A673 (cell line): ENCODE results near the gene CUBN. TPM values are rescaled to one million over a fixed set of nuclear protein-coding genes. Genes with fewer than 3 reads are reported as not detected.
A peak's percentile ranks its signal among the peaks of the same experiment; 100 is the strongest.

Experiments
- BruUV-seq: library from RNA; stranded (reverse); fragments of 400-500 nt; replicated peaks from 2 replicates; lab custom pipeline; 2021; lab: Mats Ljungman, UMichigan
- CTCF ChIA-PET: fragments of 300-600 bp; sonication (Branson Sonifier 250); formaldehyde crosslinking; loops from one replicate; lab custom pipeline; 2022; ENCODE audit warnings: antibody characterized with exemption; lab: Charles Lee
- POLR2A ChIA-PET: fragments of 300-600 bp; sonication (Branson Sonifier 250); formaldehyde crosslinking; loops from one replicate; lab custom pipeline; 2022; ENCODE audit warnings: antibody characterized with exemption; ENCODE audit not compliant: low non-redundant PET; lab: Charles Lee
- DNase-seq: peaks from one replicate; pipeline ENCODE4 v3.0.0-alpha.2; 2015; ENCODE audit warnings: low spot score
- H3K27ac ChIP-seq: fragments of 200-600 bp; sonication (generic); 2 replicates; pipeline ENCODE4 v1.5.1; 2016; ENCODE audit warnings: mixed run types, low read depth, mild to moderate bottlenecking, mixed read lengths, antibody characterized with exemption, low read length; ENCODE audit not compliant: poor library complexity, severe bottlenecking
- H3K27me3 ChIP-seq: fragments of 200-600 bp; sonication (generic); replicated peaks from 2 replicates; pipeline ENCODE4 v1.6.1; 2017; ENCODE audit warnings: mixed run types, low read depth, mild to moderate bottlenecking, mixed read lengths, antibody characterized with exemption, low read length; ENCODE audit not compliant: insufficient read depth, poor library complexity
- H3K36me3 ChIP-seq: fragments of 200-600 bp; sonication (generic); 2 replicates; pipeline ENCODE4 v1.6.1; 2016; ENCODE audit warnings: mixed run types, mild to moderate bottlenecking, mixed read lengths, antibody characterized with exemption, low read length; ENCODE audit not compliant: insufficient read depth, poor library complexity, severe bottlenecking
- H3K4me1 ChIP-seq: fragments of 200-600 bp; sonication (generic); 2 replicates; pipeline ENCODE4 v1.6.1; 2017; ENCODE audit warnings: mixed run types, mild to moderate bottlenecking, mixed read lengths, antibody characterized with exemption, low read length; ENCODE audit not compliant: insufficient read depth, poor library complexity, severe bottlenecking
- H3K4me3 ChIP-seq: fragments of 200-600 bp; sonication (generic); 2 replicates; pipeline ENCODE4 v1.5.1; 2016; ENCODE audit warnings: low read depth, mixed run types, mild to moderate bottlenecking, mixed read lengths, low read length; ENCODE audit not compliant: poor library complexity, severe bottlenecking
- H3K9me3 ChIP-seq: fragments of 200-600 bp; sonication (generic); 2 replicates; pipeline ENCODE4 v1.6.1; 2016; ENCODE audit warnings: mixed run types, low read depth, mild to moderate bottlenecking, mixed read lengths, antibody characterized with exemption, low read length; ENCODE audit not compliant: poor library complexity, severe bottlenecking
- EZH2 ChIP-seq: fragments of 200-600 bp; sonication (generic); IDR thresholded peaks from 2 replicates; pipeline ENCODE4 v1.6.1; 2017; ENCODE audit warnings: borderline replicate concordance, low read depth, mild to moderate bottlenecking, mixed read lengths, antibody characterized with exemption, low read length; ENCODE audit not compliant: poor library complexity, severe bottlenecking
- intact Hi-C: fragments of 100-400 bp; cut with micrococcal nuclease; formaldehyde crosslinking; loops from one replicate; pipeline ENCODE4 v1.10.0; 2022; ENCODE audit not compliant: unreplicated experiment
- total RNA-seq: library from RNA; stranded (reverse); gene quantifications from 2 replicates; pipeline ENCODE4 v1.2.3, GENCODE V29; 2021
- TF ChIP-seq, protein P1 (sequence below): fragments of 300-800, 200-600 bp; sonication (generic); conservative IDR thresholded peaks from 2 replicates; pipeline ENCODE4 v1.5.1; 2017; ENCODE audit warnings: low read depth, mild to moderate bottlenecking, antibody characterized with exemption, low read length, moderate library complexity, mixed read lengths

Gene CUBN
- total RNA-seq, 1 experiment from 2014 or later: 3.4 TPM

GRCh38 chr10:16854623-16855022, 275.0 kb downstream of the CUBN start:
- Histone ChIP-seq H3K36me3 (no peaks in the 10 kb centered on the region), H3K4me1 (peaks cover 5% of the 10 kb centered on the region), H3K27me3 (no peaks in the 10 kb centered on the region), H3K27ac (no peak overlapping the region), H3K9me3 (no peaks in the 10 kb centered on the region), H3K4me3 (no peak overlapping the region)
- ChIA-PET CTCF (no interaction called here), POLR2A (no interaction called here)
- peak; percentile 41 for DNase-seq
- TF ChIP-seq EZH2: no peak
- TF ChIP-seq, protein P1, sequence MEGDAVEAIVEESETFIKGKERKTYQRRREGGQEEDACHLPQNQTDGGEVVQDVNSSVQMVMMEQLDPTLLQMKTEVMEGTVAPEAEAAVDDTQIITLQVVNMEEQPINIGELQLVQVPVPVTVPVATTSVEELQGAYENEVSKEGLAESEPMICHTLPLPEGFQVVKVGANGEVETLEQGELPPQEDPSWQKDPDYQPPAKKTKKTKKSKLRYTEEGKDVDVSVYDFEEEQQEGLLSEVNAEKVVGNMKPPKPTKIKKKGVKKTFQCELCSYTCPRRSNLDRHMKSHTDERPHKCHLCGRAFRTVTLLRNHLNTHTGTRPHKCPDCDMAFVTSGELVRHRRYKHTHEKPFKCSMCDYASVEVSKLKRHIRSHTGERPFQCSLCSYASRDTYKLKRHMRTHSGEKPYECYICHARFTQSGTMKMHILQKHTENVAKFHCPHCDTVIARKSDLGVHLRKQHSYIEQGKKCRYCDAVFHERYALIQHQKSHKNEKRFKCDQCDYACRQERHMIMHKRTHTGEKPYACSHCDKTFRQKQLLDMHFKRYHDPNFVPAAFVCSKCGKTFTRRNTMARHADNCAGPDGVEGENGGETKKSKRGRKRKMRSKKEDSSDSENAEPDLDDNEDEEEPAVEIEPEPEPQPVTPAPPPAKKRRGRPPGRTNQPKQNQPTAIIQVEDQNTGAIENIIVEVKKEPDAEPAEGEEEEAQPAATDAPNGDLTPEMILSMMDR: no peak
- no TSS peak for BruUV-seq
- intact Hi-C loops: no loop called here

DNA sequence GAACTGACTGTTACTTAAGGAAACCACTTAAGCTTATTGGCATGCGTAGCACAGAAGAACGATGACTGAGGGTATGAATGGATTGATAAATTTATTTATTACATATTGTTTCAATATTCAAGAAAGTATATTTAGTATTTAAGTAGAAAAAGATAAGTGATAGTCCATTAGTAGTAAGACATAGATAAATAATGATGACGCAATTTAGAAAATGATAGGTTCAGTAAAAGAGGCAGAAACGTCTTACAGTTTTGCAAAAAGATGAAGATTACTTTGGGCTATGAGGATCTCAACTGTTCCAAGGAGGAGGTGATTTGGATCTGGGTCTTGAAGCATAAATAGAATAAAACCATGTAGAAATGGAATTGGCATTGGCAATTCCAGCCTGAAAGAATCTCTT, 275.8 kb downstream of the CUBN start:
- CTCF ChIA-PET: no interaction called here
- intact Hi-C loops: no loop called here
- POLR2A ChIA-PET: no interaction called here
- H3K27me3 ChIP-seq: no peaks in the 10 kb centered on the region
- no peaks in the 10 kb centered on the region for H3K9me3 ChIP-seq
- no TSS peak for BruUV-seq
- no peaks in the 10 kb centered on the region for H3K36me3 ChIP-seq
- no peak overlapping the region for H3K4me3 ChIP-seq
- peaks cover 5% of the 10 kb centered on the region for H3K4me1 ChIP-seq
- no peak for DNase-seq
- TF ChIP-seq EZH2: no peak
- TF ChIP-seq, protein P1: no peak
- H3K27ac ChIP-seq: no peak overlapping the region

DNA sequence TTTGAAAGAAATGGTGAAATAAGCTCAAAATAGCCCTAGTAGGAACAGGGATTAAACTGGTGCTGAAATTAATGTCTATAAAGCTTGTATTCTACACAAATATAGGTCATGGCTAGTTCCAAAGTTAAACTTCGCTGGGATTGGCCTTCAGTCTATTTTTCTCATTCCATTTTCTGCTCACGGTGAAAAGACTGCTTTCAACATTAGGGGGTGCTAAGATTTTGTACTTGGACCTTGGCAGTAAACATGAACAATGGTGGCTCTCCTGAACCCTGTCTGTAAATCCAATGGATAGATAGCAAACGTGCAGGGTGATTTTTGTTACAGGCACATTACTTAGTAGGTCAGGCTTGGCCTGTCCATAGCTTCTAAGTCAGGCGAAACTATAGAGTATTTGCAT, 276.4 kb downstream of the CUBN start:
- Histone ChIP-seq H3K4me1 (peaks cover 5% of the 10 kb centered on the region), H3K9me3 (no peaks in the 10 kb centered on the region), H3K4me3 (no peak overlapping the region), H3K27ac (no peak overlapping the region), H3K36me3 (no peaks in the 10 kb centered on the region), H3K27me3 (no peaks in the 10 kb centered on the region)
- ChIA-PET CTCF (no interaction called here), POLR2A (no interaction called here)
- DNase-seq: peak; percentile 75
- BruUV-seq: no TSS peak
- TF ChIP-seq, protein P1: peak; percentile 73
- TF ChIP-seq EZH2: no peak
- intact Hi-C loops: no loop called here
